ENCODE measurements around the gene CEP78.

Gene CEP78

GRCh38 chr9:78210841-78211301, 25.0 kb upstream of the CEP78 start:
- H3K4me3 ChIP-seq (ENCODE audit: low read depth in 1 of 2, low read length in 1 of 2), result no peak overlapping the region
- H3K27me3 ChIP-seq, result no peaks in the 10 kb centered on the region
- no peaks in the 10 kb centered on the region for H3K36me3 ChIP-seq
- H3K27ac ChIP-seq, result no peak overlapping the region
- TF ChIP-seq, protein P1, sequence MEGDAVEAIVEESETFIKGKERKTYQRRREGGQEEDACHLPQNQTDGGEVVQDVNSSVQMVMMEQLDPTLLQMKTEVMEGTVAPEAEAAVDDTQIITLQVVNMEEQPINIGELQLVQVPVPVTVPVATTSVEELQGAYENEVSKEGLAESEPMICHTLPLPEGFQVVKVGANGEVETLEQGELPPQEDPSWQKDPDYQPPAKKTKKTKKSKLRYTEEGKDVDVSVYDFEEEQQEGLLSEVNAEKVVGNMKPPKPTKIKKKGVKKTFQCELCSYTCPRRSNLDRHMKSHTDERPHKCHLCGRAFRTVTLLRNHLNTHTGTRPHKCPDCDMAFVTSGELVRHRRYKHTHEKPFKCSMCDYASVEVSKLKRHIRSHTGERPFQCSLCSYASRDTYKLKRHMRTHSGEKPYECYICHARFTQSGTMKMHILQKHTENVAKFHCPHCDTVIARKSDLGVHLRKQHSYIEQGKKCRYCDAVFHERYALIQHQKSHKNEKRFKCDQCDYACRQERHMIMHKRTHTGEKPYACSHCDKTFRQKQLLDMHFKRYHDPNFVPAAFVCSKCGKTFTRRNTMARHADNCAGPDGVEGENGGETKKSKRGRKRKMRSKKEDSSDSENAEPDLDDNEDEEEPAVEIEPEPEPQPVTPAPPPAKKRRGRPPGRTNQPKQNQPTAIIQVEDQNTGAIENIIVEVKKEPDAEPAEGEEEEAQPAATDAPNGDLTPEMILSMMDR (IDR thresholded peaks at IDR 0.05), result no peak
- no peaks in the 10 kb centered on the region for H3K9me3 ChIP-seq
- no peaks in the 10 kb centered on the region for H3K4me1 ChIP-seq (ENCODE audit: control insufficient read depth in 1 of 2, insufficient read depth in 1 of 2, low read depth in 1 of 2, low read length in 1 of 2)

DNA sequence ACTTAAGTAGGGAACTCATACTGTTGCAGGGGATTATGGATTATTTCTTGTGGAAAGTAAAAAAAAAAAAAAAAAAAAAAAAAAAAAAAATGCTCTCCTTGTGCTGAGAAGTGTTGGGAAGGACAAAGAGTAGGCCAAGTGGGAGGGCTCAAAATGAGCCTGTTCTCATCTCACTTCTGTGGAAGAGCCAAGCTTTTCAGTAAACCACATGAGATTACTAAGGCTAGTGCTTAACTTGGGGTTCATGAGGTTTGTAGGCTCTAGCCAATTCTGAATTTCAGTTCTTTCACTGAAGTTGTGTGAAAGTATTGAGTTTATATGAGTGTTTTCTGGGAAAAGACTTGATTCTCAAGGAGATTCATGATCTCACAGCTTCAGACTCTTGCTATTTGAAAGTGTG, 23.0 kb upstream of the CEP78 start:
- no peaks in the 10 kb centered on the region for H3K9me3 ChIP-seq
- TF ChIP-seq, protein P1 (IDR thresholded peaks at IDR 0.05), result no peak
- H3K27ac ChIP-seq, result no peak overlapping the region
- no peak overlapping the region for H3K4me3 ChIP-seq (ENCODE audit: low read depth in 1 of 2, low read length in 1 of 2)
- no peaks in the 10 kb centered on the region for H3K27me3 ChIP-seq
- no peaks in the 10 kb centered on the region for H3K4me1 ChIP-seq (ENCODE audit: control insufficient read depth in 1 of 2, insufficient read depth in 1 of 2, low read depth in 1 of 2, low read length in 1 of 2)
- H3K36me3 ChIP-seq, result no peaks in the 10 kb centered on the region

DNA sequence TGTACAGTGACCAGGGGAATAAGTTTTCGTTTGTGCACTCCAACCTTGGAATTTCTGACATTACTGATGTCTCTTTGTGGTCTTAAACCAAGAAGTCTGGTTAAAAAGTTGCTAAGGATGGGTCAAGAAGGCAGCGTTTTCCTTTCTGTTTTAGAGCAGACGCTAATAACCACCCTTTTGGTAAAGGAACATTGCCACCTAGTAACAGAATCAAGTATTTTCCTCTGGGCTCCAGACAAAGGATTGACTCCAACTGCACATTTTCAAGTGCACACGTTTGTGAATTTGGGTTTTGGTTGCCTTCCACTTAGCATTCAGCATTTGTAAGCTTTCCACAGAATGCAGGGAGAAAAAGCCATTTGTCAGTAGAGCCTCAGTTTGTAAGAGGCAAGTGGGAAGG, 22.2 kb upstream of the CEP78 start:
- no peaks in the 10 kb centered on the region for H3K27me3 ChIP-seq
- TF ChIP-seq, protein P1 (IDR thresholded peaks at IDR 0.05), result no peak
- H3K4me1 ChIP-seq (ENCODE audit: control insufficient read depth in 1 of 2, insufficient read depth in 1 of 2, low read depth in 1 of 2, low read length in 1 of 2), result no peaks in the 10 kb centered on the region
- no peak overlapping the region for H3K27ac ChIP-seq
- no peaks in the 10 kb centered on the region for H3K36me3 ChIP-seq
- H3K9me3 ChIP-seq, result no peaks in the 10 kb centered on the region
- H3K4me3 ChIP-seq (ENCODE audit: low read depth in 1 of 2, low read length in 1 of 2), result no peak overlapping the region

- TF ChIP-seq, protein P1 (IDR thresholded peaks at IDR 0.05), result no peak
- Histone ChIP-seq H3K4me3 (ENCODE audit: low read depth in 1 of 2, low read length in 1 of 2) (no peak overlapping the region), H3K27ac (no peak overlapping the region), H3K36me3 (no peaks in the 10 kb centered on the region), H3K9me3 (no peaks in the 10 kb centered on the region), H3K4me1 (ENCODE audit: control insufficient read depth in 1 of 2, insufficient read depth in 1 of 2, low read depth in 1 of 2, low read length in 1 of 2) (no peaks in the 10 kb centered on the region), H3K27me3 (no peaks in the 10 kb centered on the region)
These were observed 21.4 kb upstream of the CEP78 start for GRCh38 chr9:78214492-78214891.

DNA sequence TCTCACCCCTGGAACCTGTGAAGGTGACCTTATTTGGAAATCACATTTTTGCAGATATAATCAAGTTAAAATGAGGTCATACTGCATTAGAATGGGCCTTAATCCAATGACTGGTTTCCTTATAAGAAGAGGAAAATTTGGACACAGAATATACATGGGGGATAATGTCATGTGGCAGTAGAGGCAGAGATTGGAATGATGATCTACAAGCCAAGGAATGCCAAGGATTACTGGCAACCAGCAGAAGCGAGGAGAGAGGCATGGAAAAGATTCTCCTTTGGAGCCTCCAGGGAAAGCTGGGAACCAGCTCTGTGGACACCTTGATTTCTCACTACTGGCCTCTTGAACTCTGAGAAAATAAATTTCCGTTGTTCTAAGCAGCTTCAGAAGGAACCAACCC, 20.2 kb upstream of the CEP78 start:
- H3K27ac ChIP-seq, result no peak overlapping the region
- H3K9me3 ChIP-seq, result no peaks in the 10 kb centered on the region
- no peak overlapping the region for H3K4me3 ChIP-seq (ENCODE audit: low read depth in 1 of 2, low read length in 1 of 2)
- H3K4me1 ChIP-seq (ENCODE audit: control insufficient read depth in 1 of 2, insufficient read depth in 1 of 2, low read depth in 1 of 2, low read length in 1 of 2), result no peaks in the 10 kb centered on the region
- no peaks in the 10 kb centered on the region for H3K27me3 ChIP-seq
- TF ChIP-seq, protein P1 (IDR thresholded peaks at IDR 0.05), result no peak
- H3K36me3 ChIP-seq, result no peaks in the 10 kb centered on the region

GRCh38 chr9:78218890-78219289, 17.0 kb upstream of the CEP78 start:
- Histone ChIP-seq H3K4me1 (ENCODE audit: control insufficient read depth in 1 of 2, insufficient read depth in 1 of 2, low read depth in 1 of 2, low read length in 1 of 2) (no peaks in the 10 kb centered on the region), H3K27ac (no peak overlapping the region), H3K36me3 (no peaks in the 10 kb centered on the region), H3K27me3 (no peaks in the 10 kb centered on the region), H3K4me3 (ENCODE audit: low read depth in 1 of 2, low read length in 1 of 2) (no peak overlapping the region), H3K9me3 (no peaks in the 10 kb centered on the region)
- TF ChIP-seq, protein P1 (IDR thresholded peaks at IDR 0.05), result no peak
